Ascending aorta (tissue), 2 donors: Measurements from ENCODE around the gene NRAP. TPM values are rescaled to one million over a fixed set of nuclear protein-coding genes. Genes with fewer than 3 reads are reported as not detected.

ENCODE experiments used
- DNase-seq, 2 donors: peaks; one replicate each; pipeline ENCODE4 v3.0.0-alpha.2; 2019; ENCODE audit warnings: low spot score in 2 of 2
- H3K27ac ChIP-seq, 2 donors: fragments of 200-600 bp; sonication (generic); one replicate each; pipeline ENCODE4 v1.5.1; 2016 to 2017; ENCODE audit warnings: mild to moderate bottlenecking in 1 of 2
- H3K27me3 ChIP-seq: fragments of 200-600 bp; sonication (generic); one replicate; pipeline ENCODE4 v1.5.1; 2017
- H3K36me3 ChIP-seq, 2 donors: fragments of 200-600 bp; sonication (generic); one replicate each; pipeline ENCODE4 v1.5.1; 2016
- H3K4me1 ChIP-seq, 2 donors: fragments of 200-600 bp; sonication (generic); one replicate each; pipeline ENCODE4 v1.5.1; 2016 to 2017; ENCODE audit warnings: mild to moderate bottlenecking in 1 of 2
- H3K4me3 ChIP-seq, 2 donors: fragments of 200-600 bp; sonication (generic); one replicate each; pipeline ENCODE4 v1.5.1; 2016 to 2017; ENCODE audit warnings: mild to moderate bottlenecking in 1 of 2
- H3K9me3 ChIP-seq, 2 donors: fragments of 200-600 bp; sonication (generic); one replicate each; pipeline ENCODE4 v1.5.1; 2016
- CTCF ChIP-seq, 3 experiments: fragments of 200-600 bp in 2 of 3; fragments of 450-650 bp in 1 of 3; sonication (generic) in 2 of 3; IDR thresholded peaks; one replicate each; pipeline ENCODE4 v1.5.1; 2016 to 2019; ENCODE audit warnings: antibody characterized with exemption in 3 of 3, mild to moderate bottlenecking in 1 of 3, moderate library complexity in 1 of 3
- intact Hi-C: fragments of 100-400 bp; cut with DNase I; formaldehyde crosslinking; loops from one replicate; pipeline ENCODE4 v1.15.1; 2023
- total RNA-seq: library from RNA; depleted of rRNA; stranded (reverse); fragments of >200 nt; gene quantifications from one replicate; pipeline ENCODE4 v1.1.0, GENCODE V29; 2016

NRAP gene
- total RNA-seq, 1 donor from 2014 or later, result not detected

DNA sequence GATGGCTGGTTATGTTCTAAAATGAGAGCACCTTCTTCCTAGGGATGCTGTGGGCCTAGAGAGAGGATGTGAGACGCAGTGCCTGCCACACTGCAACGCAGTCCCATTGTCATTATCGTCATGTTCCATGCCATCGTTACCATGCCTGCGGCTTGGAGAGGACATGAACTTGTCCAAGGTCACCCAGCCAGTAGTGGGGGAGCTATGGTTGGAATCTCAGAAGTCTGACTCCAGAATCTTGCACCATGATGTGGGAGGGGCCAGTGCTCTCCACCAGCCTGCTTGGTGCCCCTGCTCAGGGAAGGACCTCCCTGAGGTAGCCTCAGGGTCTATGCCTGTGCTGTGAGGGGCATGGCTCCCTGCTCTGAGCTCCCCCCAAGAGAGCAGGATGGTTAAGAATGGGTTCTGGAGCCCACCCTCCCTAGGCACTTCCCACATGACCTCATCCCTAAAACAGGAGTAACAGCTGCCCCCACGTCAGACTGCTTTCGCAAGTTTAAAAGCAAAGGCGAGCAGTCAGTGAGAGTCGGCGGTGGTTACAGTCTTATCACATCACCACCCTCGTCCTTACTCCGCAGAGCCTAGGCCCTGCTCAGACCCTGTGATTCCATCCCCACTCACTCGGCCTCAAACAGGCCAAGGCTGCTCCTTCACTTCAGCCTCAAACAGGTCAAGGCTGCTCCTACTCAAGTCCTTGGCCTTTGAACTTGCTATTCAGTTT lies 60.6 kb downstream of the NRAP start:
- no peaks in the 10 kb centered on the region for H3K4me1 ChIP-seq
- no peaks in the 10 kb centered on the region for H3K36me3 ChIP-seq
- H3K27me3 ChIP-seq, result no peaks in the 10 kb centered on the region
- DNase-seq, result no peak
- TF ChIP-seq CTCF (IDR thresholded peaks at IDR 0.05), result no peak
- no peak overlapping the region for H3K4me3 ChIP-seq
- H3K27ac ChIP-seq, result no peak overlapping the region
- intact Hi-C loops, result no loop called here
- no peaks in the 10 kb centered on the region for H3K9me3 ChIP-seq

DNA sequence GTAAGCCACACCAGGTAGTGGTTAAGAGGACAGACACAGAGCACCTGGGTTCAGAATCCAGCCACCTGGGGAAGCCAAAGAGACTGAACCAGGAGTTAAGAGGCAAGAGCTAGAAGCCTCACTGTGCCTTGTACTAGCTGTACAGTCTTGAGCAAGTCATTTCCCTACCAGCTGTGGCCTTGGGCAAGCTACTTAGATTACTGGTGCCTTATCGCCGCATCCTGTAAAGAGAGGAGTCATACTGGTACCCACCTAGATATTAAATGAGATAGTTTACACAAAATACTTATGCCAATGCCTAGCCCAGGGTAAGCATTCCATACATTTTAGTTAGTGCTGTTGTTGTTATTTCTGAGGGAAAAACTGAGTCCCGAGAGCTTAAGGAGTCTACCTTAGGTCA lies 63.3 kb downstream of the NRAP start:
- no peak for DNase-seq
- H3K4me1 ChIP-seq, result no peaks in the 10 kb centered on the region
- H3K36me3 ChIP-seq, result no peaks in the 10 kb centered on the region
- H3K27ac ChIP-seq, result no peak overlapping the region
- intact Hi-C loops, result no loop called here
- no peaks in the 10 kb centered on the region for H3K9me3 ChIP-seq
- H3K27me3 ChIP-seq, result no peaks in the 10 kb centered on the region
- H3K4me3 ChIP-seq, result no peak overlapping the region
- TF ChIP-seq CTCF (IDR thresholded peaks at IDR 0.05), result no peak

DNA sequence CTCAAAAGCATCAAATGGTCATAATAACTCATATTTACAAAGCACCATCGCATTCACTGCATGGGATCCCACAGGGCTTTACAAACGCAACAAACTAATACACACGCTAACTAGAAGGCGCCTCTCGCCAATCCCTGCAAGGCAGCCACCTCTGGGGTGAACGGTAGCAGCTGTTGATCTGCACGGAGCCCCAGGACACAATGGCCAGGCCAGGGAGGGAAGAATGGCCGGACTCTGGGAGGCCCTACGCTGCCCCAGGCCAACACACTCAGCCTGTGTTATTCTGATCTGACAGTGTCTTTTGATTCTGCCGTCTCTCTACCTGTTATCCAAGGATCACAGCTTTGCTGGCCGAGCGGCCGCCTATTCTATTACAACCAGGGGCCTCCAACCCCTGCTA lies 69.2 kb downstream of the NRAP start:
- DNase-seq, result no peak
- H3K36me3 ChIP-seq, result no peaks in the 10 kb centered on the region
- H3K4me3 ChIP-seq, result no peak overlapping the region
- H3K27ac ChIP-seq, result no peak overlapping the region
- H3K27me3 ChIP-seq, result no peaks in the 10 kb centered on the region
- H3K4me1 ChIP-seq, result no peaks in the 10 kb centered on the region
- no peak for TF ChIP-seq CTCF (IDR thresholded peaks at IDR 0.05)
- no peaks in the 10 kb centered on the region for H3K9me3 ChIP-seq
- intact Hi-C loops, result no loop called here

- Histone ChIP-seq H3K27me3 (no peaks in the 10 kb centered on the region), H3K4me1 (no peaks in the 10 kb centered on the region), H3K27ac (no peak overlapping the region), H3K36me3 (no peaks in the 10 kb centered on the region), H3K4me3 (no peak overlapping the region), H3K9me3 (no peaks in the 10 kb centered on the region)
- intact Hi-C loops, result no loop called here
- TF ChIP-seq CTCF (IDR thresholded peaks at IDR 0.05), result no peak
- DNase-seq, result no peak
Observed at GRCh38 chr10:113592380-113592779, 71.5 kb downstream of the NRAP start.

- H3K27ac ChIP-seq, result no peak overlapping the region
- no peaks in the 10 kb centered on the region for H3K36me3 ChIP-seq
- H3K4me1 ChIP-seq, result no peaks in the 10 kb centered on the region
- no peak for DNase-seq
- no peak overlapping the region for H3K4me3 ChIP-seq
- no peaks in the 10 kb centered on the region for H3K9me3 ChIP-seq
- no peak for TF ChIP-seq CTCF (IDR thresholded peaks at IDR 0.05)
- intact Hi-C loops, result no loop called here
- no peaks in the 10 kb centered on the region for H3K27me3 ChIP-seq
Observed at GRCh38 chr10:113590581-113590980, 73.3 kb downstream of the NRAP start.
